Fibroblast of the aortic adventitia (primary cell): ENCODE data around the gene GNB5. TPM values are rescaled to one million over a fixed set of nuclear protein-coding genes. Genes with fewer than 3 reads are reported as not detected.

Experiments
- DNase-seq: peaks from one replicate; pipeline ENCODE4 v3.0.0-alpha.2; 2010; ENCODE audit warnings: low read depth
- H3K4me3 ChIP-seq: 2 replicates; pipeline ENCODE4 v1.5.1; 2011; ENCODE audit warnings: low read depth, mild to moderate bottlenecking, control low read depth, low read length, moderate library complexity
- total RNA-seq: library from RNA; depleted of rRNA; stranded (reverse); fragments of >200 nt; gene quantifications from 2 replicates; pipeline ENCODE4 v1.2.3, GENCODE V29; 2012; ENCODE audit warnings: low replicate concordance
- TF ChIP-seq, protein P1 (sequence below): IDR thresholded peaks from 2 replicates; pipeline ENCODE4 v1.5.1; 2011; ENCODE audit warnings: mild to moderate bottlenecking, low read length, control low read depth, inconsistent platforms; ENCODE audit not compliant: insufficient read depth

Gene GNB5
- total RNA-seq, 1 donor: 24.0 TPM

DNA sequence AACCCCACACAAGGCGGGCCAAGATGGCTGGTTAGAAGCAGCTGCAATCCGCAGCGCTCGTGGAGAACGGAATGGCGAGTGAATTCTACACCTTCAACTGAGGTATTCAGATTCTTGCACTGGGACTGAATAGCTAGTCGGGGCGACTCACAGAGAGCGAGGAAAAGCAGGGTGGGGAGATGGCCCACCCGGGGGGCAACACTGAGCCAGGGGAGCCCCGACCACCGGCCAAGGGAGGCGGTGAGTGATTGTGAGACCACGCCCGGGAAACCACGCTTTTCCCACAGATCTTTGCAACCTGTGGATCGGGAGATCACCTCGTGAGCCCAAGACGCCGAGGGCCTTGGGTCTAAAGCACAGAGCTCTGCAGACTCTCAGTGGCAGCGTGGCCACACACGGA is 28.3 kb downstream of the GNB5 start:
- DNase-seq: no peak
- TF ChIP-seq, protein P1, sequence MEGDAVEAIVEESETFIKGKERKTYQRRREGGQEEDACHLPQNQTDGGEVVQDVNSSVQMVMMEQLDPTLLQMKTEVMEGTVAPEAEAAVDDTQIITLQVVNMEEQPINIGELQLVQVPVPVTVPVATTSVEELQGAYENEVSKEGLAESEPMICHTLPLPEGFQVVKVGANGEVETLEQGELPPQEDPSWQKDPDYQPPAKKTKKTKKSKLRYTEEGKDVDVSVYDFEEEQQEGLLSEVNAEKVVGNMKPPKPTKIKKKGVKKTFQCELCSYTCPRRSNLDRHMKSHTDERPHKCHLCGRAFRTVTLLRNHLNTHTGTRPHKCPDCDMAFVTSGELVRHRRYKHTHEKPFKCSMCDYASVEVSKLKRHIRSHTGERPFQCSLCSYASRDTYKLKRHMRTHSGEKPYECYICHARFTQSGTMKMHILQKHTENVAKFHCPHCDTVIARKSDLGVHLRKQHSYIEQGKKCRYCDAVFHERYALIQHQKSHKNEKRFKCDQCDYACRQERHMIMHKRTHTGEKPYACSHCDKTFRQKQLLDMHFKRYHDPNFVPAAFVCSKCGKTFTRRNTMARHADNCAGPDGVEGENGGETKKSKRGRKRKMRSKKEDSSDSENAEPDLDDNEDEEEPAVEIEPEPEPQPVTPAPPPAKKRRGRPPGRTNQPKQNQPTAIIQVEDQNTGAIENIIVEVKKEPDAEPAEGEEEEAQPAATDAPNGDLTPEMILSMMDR: no peak
- H3K4me3 ChIP-seq: no peak overlapping the region

DNA sequence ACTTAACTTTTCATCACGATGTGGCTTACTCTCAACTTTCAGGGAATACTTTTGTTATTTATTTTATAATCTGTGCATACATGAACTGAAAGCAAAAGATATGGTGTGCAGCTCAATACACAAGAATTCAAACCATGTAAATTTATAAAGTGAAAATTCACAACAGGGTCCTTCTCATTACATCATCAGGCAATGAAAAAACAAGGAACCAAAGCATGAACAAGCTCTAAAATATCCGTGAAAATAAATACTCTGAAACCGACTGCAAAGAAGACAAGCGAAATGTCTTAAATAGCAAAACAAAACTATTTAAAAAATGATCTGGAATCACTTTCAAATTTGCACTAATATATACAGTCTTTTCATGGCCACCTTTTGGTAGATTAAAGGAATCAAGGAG is 28.9 kb downstream of the GNB5 start:
- DNase-seq: no peak
- TF ChIP-seq, protein P1: no peak
- no peak overlapping the region for H3K4me3 ChIP-seq

DNA sequence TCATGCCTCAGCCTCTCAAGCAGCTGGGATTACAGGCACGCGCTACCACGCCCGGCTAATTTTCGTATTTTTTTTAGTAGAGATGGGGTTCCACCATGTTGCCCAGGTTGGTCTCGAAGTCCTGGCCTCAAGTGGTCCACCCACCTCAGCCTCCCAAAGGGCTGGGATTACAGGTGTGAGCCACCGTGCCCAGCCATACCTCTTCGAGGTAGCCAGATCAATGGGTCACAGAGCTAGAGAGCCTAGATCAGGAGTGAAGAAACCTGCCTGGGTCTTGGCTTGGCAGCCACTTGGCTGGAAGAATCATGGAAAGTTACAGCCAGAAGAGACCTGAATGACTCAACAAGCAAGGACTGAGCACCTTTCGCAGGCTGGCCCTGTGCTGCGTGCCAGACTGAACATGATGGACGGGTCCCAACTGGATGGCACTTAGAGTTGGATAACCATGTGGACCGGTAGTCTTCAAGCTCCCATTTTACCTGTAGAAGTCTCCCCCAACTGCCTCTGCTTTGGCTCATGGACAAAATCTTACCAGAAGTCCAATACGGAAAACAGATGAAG is 29.7 kb downstream of the GNB5 start:
- TF ChIP-seq, protein P1: no peak
- DNase-seq: no peak
- no peak overlapping the region for H3K4me3 ChIP-seq

DNA sequence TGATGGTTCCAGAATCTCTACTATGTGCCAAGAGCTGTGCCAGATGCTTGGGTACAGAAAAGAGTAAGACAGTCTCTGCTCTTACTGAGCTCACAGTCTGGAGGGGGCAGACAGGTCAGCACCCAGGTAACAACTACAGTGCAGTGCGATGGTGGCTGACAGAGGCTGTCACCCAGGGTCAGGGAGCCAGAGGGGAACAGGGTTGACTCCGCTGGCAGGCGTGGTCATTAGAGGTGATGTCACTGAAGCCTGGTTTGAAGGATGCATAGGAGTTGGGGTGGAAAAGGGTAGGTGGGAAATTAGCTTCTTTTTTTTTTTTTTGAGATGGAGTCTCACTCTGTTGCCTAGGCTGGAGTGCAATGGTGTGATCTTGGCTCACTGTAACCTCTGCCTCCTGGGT is 31.5 kb downstream of the GNB5 start:
- TF ChIP-seq, protein P1: no peak
- DNase-seq: no peak
- H3K4me3 ChIP-seq: no peak overlapping the region

DNA sequence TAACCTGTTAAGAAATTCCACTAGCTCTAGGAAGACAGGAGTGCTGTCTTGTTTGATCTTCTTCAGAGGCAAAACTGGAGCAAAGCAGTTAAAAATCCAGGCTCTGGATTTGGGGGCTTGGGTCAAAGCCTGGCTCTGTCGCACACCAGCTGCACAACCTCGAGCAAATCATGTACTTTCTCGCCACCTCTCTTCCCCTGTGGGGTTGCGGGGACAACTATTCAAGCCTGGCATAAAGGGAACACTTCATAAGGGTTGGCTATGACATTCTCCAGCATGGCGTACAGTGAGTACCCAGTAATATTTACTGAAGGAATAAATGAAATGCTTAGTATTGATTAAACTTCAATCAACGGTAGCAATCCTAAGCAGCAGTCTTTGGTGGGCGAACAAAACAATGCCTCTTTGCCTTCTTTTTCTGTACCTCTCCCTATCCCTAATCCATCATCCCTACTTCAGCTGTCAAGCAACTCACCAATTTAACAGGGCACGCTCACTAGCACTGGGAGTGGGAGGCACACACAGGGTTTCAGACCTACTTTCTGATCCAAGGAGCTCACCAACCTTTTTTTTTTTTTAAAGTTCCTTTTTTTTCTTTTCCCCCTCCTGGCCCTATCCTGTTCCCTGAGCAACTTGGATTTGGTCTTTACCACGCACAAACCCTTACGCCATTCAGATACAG is 33.0 kb downstream of the GNB5 start:
- H3K4me3 ChIP-seq: no peak overlapping the region
- TF ChIP-seq, protein P1: no peak
- no peak for DNase-seq

DNA sequence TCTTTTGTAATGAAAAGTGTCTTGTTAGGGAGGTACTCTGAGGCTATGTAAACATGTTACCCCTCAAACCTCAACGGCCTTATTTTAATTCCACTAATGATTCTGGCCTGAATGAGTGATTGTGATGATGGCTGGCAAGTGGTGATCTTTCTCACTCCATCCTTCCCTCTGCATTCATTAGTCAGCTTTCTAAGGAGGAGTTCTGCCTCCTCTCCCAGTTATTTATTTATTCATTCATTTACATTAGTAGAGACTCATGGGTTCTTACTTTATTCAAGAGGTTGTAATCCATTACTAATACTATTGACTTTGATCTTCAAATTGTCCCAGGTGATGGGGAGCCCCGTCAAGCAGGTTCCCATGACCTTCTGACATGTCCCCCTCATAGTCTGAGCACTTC is 35.3 kb downstream of the GNB5 start:
- TF ChIP-seq, protein P1: no peak
- H3K4me3 ChIP-seq: no peak overlapping the region

More for the DNA sequence above, 35.3 kb downstream of the GNB5 start:
- no peak for DNase-seq
